ENCODE measurements around the gene CENPE. TPM values are rescaled to one million over a fixed set of nuclear protein-coding genes. Genes with fewer than 3 reads are reported as not detected.

CENPE gene
- total and polyA plus RNA-seq, 2 of the 4 experiments (the other 2 are of a cell fraction): 3.7 to 14.5 TPM

GRCh38 chr4:103144926-103145325 is 53.2 kb downstream of the CENPE start:
- no peak overlapping the region for H3K18ac ChIP-seq (ENCODE audit: low read depth, low read length)
- dilution Hi-C loops (cut with HindIII; ENCODE audit: low sequenced_read_pairs, unreplicated experiment) (no loop called here), in situ Hi-C loops (cut with MboI; ENCODE audit: low sequenced_read_pairs) (no loop called here), intact Hi-C loops (cut with micrococcal nuclease) (no loop called here)
- no peaks in the 10 kb centered on the region; a peak in 1 of 4 replicates for H3K79me1 ChIP-seq (ENCODE audit: low read depth in 1 of 2, low read length in 2 of 2)
- H3K4me2 ChIP-seq (ENCODE audit: low read depth, low read length): no peak overlapping the region
- WGBS, 2 experiments (ENCODE audit: extremely low coverage in 2 of 2, insufficient read length in 1 of 2): no CpG with 5 or more reads among the region's 4 CpGs
- no peak overlapping the region for H2AK5ac ChIP-seq (ENCODE audit: low read depth, low read length)
- DNase-seq (no peak), ATAC-seq (ENCODE audit: low read depth) (no peak)
- no peaks in the 10 kb centered on the region for H4K20me1 ChIP-seq (ENCODE audit: insufficient read depth, low read length)
- H3K4me1 ChIP-seq (ENCODE audit: control insufficient read depth, insufficient read depth, low read length): no peaks in the 10 kb centered on the region
- no peak overlapping the region for H2AFZ ChIP-seq (replicated peaks; ENCODE audit: low read length, poor library complexity)
- H2AK9ac ChIP-seq (replicated peaks; ENCODE audit: low read depth, low read length, poor library complexity): no peak overlapping the region
- H3K27me3 ChIP-seq (ENCODE audit: control insufficient read depth, insufficient read depth, low read length): no peaks in the 10 kb centered on the region
- no peak overlapping the region for H4K5ac ChIP-seq (ENCODE audit: low read depth, low read length)
- H2BK120ac ChIP-seq (ENCODE audit: low read depth, low read length): no peak overlapping the region
- H2BK20ac ChIP-seq (ENCODE audit: low read depth, low read length): no peak overlapping the region
- no peak overlapping the region for H3K14ac ChIP-seq (replicated peaks; ENCODE audit: low read depth, low read length)
- no peak overlapping the region for H3K9ac ChIP-seq (ENCODE audit: low read depth, low read length)
- no peak overlapping the region for H2BK5ac ChIP-seq (ENCODE audit: low read depth, low read length, poor library complexity, severe bottlenecking)
- no peak overlapping the region for H3K4ac ChIP-seq (ENCODE audit: low read depth, low read length)
- POLR2A ChIA-PET (ENCODE audit: unreplicated experiment): no interaction called here
- no peaks in the 10 kb centered on the region for H3K9me3 ChIP-seq (ENCODE audit: control insufficient read depth, insufficient read depth, low read length)
- no peak overlapping the region for H4K91ac ChIP-seq (ENCODE audit: insufficient read depth, low read depth, low read length)
- H2BK15ac ChIP-seq (ENCODE audit: low read depth, low read length): no peak overlapping the region
- H3K36me3 ChIP-seq (ENCODE audit: control insufficient read depth, insufficient read depth, low read length): no peaks in the 10 kb centered on the region; the same call in 1 of the 2 replicates
- no peaks in the 10 kb centered on the region for H3K9me1 ChIP-seq (ENCODE audit: insufficient read depth, low read length)
- no peak overlapping the region for H3K27ac ChIP-seq (ENCODE audit: insufficient read depth, low read length)
- no peak overlapping the region for H4K8ac ChIP-seq (ENCODE audit: low read depth in 2 of 2, low read length in 2 of 2)
- TF ChIP-seq CEBPB (IDR thresholded peaks at IDR 0.05; ENCODE audit: low read depth, low read length): no peak
- no peak for TF ChIP-seq CHD1 (IDR thresholded peaks at IDR 0.05; ENCODE audit: low read depth, low read length)
- TF ChIP-seq MXI1 (IDR thresholded peaks at IDR 0.05; ENCODE audit: borderline replicate concordance, low read depth, low read length): no peak
- TF ChIP-seq RFX5 (IDR thresholded peaks at IDR 0.05; ENCODE audit: low read depth, low read length): no peak
- TF ChIP-seq, protein P1, sequence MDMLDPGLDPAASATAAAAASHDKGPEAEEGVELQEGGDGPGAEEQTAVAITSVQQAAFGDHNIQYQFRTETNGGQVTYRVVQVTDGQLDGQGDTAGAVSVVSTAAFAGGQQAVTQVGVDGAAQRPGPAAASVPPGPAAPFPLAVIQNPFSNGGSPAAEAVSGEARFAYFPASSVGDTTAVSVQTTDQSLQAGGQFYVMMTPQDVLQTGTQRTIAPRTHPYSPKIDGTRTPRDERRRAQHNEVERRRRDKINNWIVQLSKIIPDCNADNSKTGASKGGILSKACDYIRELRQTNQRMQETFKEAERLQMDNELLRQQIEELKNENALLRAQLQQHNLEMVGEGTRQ (IDR thresholded peaks at IDR 0.05; ENCODE audit: low read depth, low read length): no peak
- TF ChIP-seq MAZ (IDR thresholded peaks at IDR 0.05; ENCODE audit: borderline replicate concordance, low read depth, low read length): no peak
- no peak for TF ChIP-seq RAD21 (IDR thresholded peaks at IDR 0.05; ENCODE audit: low read length)
- no peak for TF ChIP-seq FOS (IDR thresholded peaks at IDR 0.05; ENCODE audit: low read depth, low read length)
- TF ChIP-seq MAFK (IDR thresholded peaks at IDR 0.05; ENCODE audit: low read depth, low read length): no peak
- no peak for TF ChIP-seq BHLHE40 (IDR thresholded peaks at IDR 0.05; ENCODE audit: low read depth, low read length)
- no peak for TF ChIP-seq NFE2L2 (IDR thresholded peaks at IDR 0.05; ENCODE audit: low read depth, low read length)
- TF ChIP-seq RCOR1 (IDR thresholded peaks at IDR 0.05; ENCODE audit: insufficient replicate concordance, low read length): no peak
- no peak for TF ChIP-seq POLR2A (IDR thresholded peaks at IDR 0.05; ENCODE audit: low read depth, low read length)
- TF ChIP-seq CTCF (conservative IDR thresholded peaks at IDR 0.05; ENCODE audit: low read depth, low read length): no peak
- no peak for TF ChIP-seq SMC3 (IDR thresholded peaks at IDR 0.05; ENCODE audit: low read depth, low read length)
- TF ChIP-seq, protein P2, sequence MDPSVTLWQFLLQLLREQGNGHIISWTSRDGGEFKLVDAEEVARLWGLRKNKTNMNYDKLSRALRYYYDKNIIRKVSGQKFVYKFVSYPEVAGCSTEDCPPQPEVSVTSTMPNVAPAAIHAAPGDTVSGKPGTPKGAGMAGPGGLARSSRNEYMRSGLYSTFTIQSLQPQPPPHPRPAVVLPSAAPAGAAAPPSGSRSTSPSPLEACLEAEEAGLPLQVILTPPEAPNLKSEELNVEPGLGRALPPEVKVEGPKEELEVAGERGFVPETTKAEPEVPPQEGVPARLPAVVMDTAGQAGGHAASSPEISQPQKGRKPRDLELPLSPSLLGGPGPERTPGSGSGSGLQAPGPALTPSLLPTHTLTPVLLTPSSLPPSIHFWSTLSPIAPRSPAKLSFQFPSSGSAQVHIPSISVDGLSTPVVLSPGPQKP (IDR thresholded peaks at IDR 0.05; ENCODE audit: borderline replicate concordance, low read depth, low read length): no peak
- BruUV-seq (replicated peaks): TSS peak; percentile 84
- no peak overlapping the region for H3K4me3 ChIP-seq (ENCODE audit: insufficient read depth, low read depth, low read length)
- CTCF ChIA-PET: no interaction called here
- H3K23ac ChIP-seq (ENCODE audit: low read depth, low read length): no peak overlapping the region
- H3K56ac ChIP-seq (ENCODE audit: extremely low read depth, insufficient read depth, low read length): no peak overlapping the region
